ENCODE data around the gene KCTD17. TPM values are rescaled to one million over a fixed set of nuclear protein-coding genes. Genes with fewer than 3 reads are reported as not detected.

The KCTD17 gene
- total RNA-seq, 1 donor from 2014 or later: 7.4 TPM

GRCh38 chr22:37101311-37102066 is 49.9 kb downstream of the KCTD17 start:
- FAIRE-seq (no peak), DNase-seq (ENCODE audit: low read depth) (no peak)
- H3K36me3 ChIP-seq (ENCODE audit: control insufficient read depth, insufficient read depth, low read length): no peaks in the 10 kb centered on the region
- peaks cover 4% of the 10 kb centered on the region for H3K27me3 ChIP-seq (ENCODE audit: control insufficient read depth, insufficient read depth, low read length)
- TF ChIP-seq, protein P1, sequence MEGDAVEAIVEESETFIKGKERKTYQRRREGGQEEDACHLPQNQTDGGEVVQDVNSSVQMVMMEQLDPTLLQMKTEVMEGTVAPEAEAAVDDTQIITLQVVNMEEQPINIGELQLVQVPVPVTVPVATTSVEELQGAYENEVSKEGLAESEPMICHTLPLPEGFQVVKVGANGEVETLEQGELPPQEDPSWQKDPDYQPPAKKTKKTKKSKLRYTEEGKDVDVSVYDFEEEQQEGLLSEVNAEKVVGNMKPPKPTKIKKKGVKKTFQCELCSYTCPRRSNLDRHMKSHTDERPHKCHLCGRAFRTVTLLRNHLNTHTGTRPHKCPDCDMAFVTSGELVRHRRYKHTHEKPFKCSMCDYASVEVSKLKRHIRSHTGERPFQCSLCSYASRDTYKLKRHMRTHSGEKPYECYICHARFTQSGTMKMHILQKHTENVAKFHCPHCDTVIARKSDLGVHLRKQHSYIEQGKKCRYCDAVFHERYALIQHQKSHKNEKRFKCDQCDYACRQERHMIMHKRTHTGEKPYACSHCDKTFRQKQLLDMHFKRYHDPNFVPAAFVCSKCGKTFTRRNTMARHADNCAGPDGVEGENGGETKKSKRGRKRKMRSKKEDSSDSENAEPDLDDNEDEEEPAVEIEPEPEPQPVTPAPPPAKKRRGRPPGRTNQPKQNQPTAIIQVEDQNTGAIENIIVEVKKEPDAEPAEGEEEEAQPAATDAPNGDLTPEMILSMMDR (IDR thresholded peaks at IDR 0.05; ENCODE audit: insufficient read depth, low read length, severe bottlenecking): no peak
- H3K4me3 ChIP-seq (ENCODE audit: low read depth, low read length): no peak overlapping the region

GRCh38 chr22:37103151-37103550 is 51.6 kb downstream of the KCTD17 start:
- FAIRE-seq (no peak), DNase-seq (ENCODE audit: low read depth) (no peak)
- H3K4me3 ChIP-seq (ENCODE audit: low read depth, low read length): no peak overlapping the region
- H3K36me3 ChIP-seq (ENCODE audit: control insufficient read depth, insufficient read depth, low read length): no peaks in the 10 kb centered on the region
- TF ChIP-seq, protein P1 (IDR thresholded peaks at IDR 0.05; ENCODE audit: insufficient read depth, low read length, severe bottlenecking): no peak
- H3K27me3 ChIP-seq (ENCODE audit: control insufficient read depth, insufficient read depth, low read length): peaks cover 4% of the 10 kb centered on the region

GRCh38 chr22:37103656-37104452 is 52.3 kb downstream of the KCTD17 start:
- DNase-seq (ENCODE audit: low read depth) (no peak), FAIRE-seq (no peak)
- H3K36me3 ChIP-seq (ENCODE audit: control insufficient read depth, insufficient read depth, low read length): no peaks in the 10 kb centered on the region
- TF ChIP-seq, protein P1 (IDR thresholded peaks at IDR 0.05; ENCODE audit: insufficient read depth, low read length, severe bottlenecking): no peak
- peaks cover 4% of the 10 kb centered on the region for H3K27me3 ChIP-seq (ENCODE audit: control insufficient read depth, insufficient read depth, low read length)
- no peak overlapping the region for H3K4me3 ChIP-seq (ENCODE audit: low read depth, low read length)

GRCh38 chr22:37105154-37105553 is 53.6 kb downstream of the KCTD17 start:
- no peaks in the 10 kb centered on the region for H3K36me3 ChIP-seq (ENCODE audit: control insufficient read depth, insufficient read depth, low read length)
- no peak overlapping the region for H3K4me3 ChIP-seq (ENCODE audit: low read depth, low read length)
- TF ChIP-seq, protein P1 (IDR thresholded peaks at IDR 0.05; ENCODE audit: insufficient read depth, low read length, severe bottlenecking): no peak
- peaks cover 4% of the 10 kb centered on the region for H3K27me3 ChIP-seq (ENCODE audit: control insufficient read depth, insufficient read depth, low read length)
- FAIRE-seq (no peak), DNase-seq (ENCODE audit: low read depth) (no peak)

DNA sequence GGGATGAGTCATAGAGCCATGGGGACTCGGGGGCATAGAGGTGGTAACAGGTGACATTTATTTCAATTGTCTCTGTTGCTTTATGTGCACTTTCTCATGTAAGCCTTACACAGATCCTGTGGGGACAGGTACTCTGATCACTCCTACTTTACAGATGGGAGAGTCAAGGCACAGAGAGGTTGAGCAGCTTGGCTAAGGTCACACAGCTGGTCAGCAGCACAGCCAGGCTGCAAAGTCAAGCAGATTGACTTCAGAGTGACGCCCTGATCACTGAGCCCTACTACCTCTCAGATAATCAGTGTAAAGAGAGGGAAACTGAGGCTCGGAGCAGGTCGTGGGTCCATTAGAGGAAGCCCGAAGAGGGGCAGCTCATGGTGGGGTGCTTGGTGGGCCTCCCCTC is 54.4 kb downstream of the KCTD17 start:
- peaks cover 4% of the 10 kb centered on the region for H3K27me3 ChIP-seq (ENCODE audit: control insufficient read depth, insufficient read depth, low read length)
- TF ChIP-seq, protein P1 (IDR thresholded peaks at IDR 0.05; ENCODE audit: insufficient read depth, low read length, severe bottlenecking): no peak
- peak; percentile 36 for FAIRE-seq
- H3K4me3 ChIP-seq (ENCODE audit: low read depth, low read length): no peak overlapping the region
- DNase-seq (ENCODE audit: low read depth): no peak
- no peaks in the 10 kb centered on the region for H3K36me3 ChIP-seq (ENCODE audit: control insufficient read depth, insufficient read depth, low read length)
